Suprapubic skin (tissue), 4 donors: ENCODE measurements around the gene MYO5B.

Experiments used
- POLR2A ChIP-seq, 2 donors: fragments of 450-650 bp; IDR thresholded peaks; one replicate each; pipeline ENCODE4 v1.6.1; 2017; ENCODE audit warnings: antibody characterized with exemption in 2 of 2, mild to moderate bottlenecking in 2 of 2, moderate library complexity in 2 of 2
- POLR2AphosphoS5 ChIP-seq, 3 donors: sonication (generic); formaldehyde crosslinking; IDR thresholded peaks; one replicate each; pipeline ENCODE4 v1.6.1; 2017; ENCODE audit warnings: antibody characterized with exemption in 3 of 3
- TF ChIP-seq, protein P1 (sequence below), 2 donors: fragments of 200-600 bp in 1 of 2; fragments of 450-650 bp in 1 of 2; sonication (generic) in 1 of 2; IDR thresholded peaks; one replicate each; pipeline ENCODE4 v1.5.1; 2016 to 2019; ENCODE audit warnings: antibody characterized with exemption in 2 of 2, mild to moderate bottlenecking in 1 of 2, moderate library complexity in 1 of 2

DNA sequence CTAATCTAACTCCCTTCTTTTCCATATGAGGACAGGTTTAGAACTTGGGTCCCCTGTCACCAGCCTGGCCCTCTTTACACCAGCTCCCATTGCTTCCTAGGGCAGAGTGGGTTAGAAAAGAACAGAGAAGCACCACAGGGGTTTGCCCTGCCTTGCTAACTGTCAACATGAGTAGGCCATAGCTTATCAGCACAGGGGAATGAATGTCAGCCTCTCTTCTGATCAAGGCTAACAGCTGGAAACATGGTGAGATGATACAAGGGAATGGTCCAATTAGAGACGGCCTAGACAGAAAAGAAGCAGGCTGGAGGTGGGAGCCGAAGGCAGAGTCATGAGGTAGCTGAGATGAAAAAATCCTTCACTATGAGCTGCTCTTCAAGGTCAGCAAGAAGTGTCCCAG is 192.2 kb downstream of the MYO5B start:
- TF ChIP-seq, protein P1, sequence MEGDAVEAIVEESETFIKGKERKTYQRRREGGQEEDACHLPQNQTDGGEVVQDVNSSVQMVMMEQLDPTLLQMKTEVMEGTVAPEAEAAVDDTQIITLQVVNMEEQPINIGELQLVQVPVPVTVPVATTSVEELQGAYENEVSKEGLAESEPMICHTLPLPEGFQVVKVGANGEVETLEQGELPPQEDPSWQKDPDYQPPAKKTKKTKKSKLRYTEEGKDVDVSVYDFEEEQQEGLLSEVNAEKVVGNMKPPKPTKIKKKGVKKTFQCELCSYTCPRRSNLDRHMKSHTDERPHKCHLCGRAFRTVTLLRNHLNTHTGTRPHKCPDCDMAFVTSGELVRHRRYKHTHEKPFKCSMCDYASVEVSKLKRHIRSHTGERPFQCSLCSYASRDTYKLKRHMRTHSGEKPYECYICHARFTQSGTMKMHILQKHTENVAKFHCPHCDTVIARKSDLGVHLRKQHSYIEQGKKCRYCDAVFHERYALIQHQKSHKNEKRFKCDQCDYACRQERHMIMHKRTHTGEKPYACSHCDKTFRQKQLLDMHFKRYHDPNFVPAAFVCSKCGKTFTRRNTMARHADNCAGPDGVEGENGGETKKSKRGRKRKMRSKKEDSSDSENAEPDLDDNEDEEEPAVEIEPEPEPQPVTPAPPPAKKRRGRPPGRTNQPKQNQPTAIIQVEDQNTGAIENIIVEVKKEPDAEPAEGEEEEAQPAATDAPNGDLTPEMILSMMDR (IDR thresholded peaks at IDR 0.05): no peak
- TF ChIP-seq POLR2AphosphoS5 (IDR thresholded peaks at IDR 0.05) (no peak), POLR2A (IDR thresholded peaks at IDR 0.05) (no peak)
